GM04504 (cell line): ENCODE measurements around the gene PIGW.
"Not testable (repeated sequence)": the region's sequence is repeated elsewhere in the genome, so short reads cannot be mapped to it uniquely, and the experiment has no call there.

Source experiments
- DNase-seq: peaks from one replicate; pipeline ENCODE4 v3.0.0-alpha.2; 2012; ENCODE audit warnings: low read depth

PIGW gene

DNA sequence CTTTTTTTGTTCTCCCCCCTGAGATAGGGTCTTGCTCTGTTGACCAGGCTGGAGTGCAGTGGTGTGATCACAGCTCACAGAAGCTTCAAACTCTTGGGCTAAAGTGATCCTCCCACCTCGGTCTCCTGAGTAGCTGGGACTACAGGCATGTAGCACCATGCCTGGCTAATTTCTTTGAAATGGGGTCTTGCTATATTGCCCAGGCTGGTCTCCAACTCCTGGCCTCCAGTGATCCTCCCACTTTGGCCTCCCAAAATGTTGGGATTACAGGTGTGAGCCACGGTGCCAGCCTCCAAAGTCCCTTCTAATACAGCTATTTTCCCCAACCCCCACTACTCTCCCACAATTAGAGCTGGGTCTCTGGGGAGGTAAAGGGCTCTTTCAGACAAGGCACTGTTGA, 26.3 kb upstream of the PIGW start:
- DNase-seq: not testable (repeated sequence)

DNA sequence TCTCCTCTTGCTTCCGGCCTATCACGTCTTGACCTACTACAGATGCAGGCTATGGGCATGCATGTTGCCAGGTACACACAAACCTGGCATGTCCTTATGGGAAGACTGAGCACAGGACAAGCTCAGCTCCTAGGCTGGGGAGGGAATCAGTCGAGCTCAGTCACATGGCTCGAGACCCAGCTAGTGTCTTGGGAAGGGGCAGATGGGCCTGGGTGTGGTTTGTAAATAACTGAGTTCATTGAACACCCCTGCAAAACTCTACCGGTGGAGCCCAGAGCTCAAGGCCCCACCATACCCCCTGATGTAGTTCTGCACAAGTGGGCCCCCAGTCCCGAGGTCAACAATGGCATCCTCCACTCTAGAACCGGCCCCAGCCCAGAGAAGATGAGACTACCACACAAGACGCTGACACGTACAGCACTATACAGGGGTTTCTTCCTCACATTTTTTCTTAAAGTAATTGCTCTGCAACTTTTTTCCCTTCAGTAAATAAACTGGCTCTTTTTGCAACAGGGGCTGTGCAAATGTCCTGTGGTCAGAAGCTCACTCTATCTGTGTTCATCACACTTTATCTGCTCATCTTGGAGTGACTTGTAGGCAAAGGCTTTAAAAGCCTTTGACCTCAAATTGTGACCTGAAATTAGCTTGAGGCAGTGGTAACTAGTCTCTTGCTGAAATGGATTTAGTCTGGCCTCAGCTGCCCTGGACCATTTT, 25.4 kb upstream of the PIGW start:
- DNase-seq: no peak

DNA sequence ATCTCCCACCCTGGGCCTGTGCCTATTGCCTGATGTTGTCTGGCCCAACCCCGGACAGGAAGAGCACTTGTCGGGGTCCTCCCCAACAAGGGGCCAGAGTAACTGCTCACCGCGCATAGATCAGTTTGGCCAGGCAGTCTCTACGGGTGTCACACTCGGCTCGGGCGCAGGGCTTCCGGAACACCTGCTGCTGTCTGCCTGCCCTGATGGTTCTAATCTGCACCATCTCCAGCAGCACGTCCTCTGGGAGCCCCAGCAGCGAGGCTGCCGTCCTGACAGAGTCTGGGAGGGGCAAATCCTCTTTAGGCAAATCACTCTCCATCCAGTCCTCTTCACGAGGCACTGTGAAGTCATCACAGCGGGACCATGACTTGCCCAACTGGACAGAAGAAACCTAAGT, 24.2 kb upstream of the PIGW start:
- no peak for DNase-seq

DNA sequence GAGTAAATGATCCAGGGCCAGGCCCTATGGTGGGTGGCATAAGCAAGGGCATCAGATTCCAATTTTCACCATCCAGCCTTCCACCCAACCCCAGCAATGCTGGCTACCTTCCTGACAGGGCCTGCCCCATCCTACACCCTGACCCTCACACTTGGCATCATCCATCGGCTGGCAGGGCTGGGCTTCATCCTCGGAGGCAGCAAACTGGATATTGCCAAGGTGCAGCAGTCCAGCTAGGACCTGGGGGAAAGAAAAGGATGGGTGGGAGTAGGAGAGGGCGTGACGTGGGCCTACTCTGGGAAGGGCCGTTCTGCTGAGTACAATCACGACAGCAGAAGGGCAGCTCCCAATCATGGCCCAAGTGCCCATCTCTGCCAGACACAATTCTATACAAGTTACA, 23.6 kb upstream of the PIGW start:
- no peak for DNase-seq

DNA sequence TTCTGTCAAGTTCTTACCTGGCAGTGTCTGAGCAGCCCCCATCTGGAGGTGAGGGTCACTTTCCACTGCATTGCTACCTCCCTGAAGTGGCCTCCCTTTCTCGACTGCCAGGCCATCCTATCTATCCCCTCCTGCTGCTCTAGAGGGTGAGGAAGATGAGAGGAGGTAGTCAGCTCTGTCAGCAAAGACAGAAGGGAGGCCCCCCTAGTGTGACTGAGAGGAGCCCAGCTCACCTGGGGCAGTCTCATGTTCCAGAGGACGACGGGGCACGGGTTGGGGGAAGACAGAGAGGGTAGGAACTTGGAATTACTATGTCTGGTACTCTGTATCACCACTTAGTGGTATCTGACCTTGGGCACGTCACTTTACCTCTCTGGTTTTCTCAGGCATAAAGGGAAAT, 22.1 kb upstream of the PIGW start:
- no peak for DNase-seq

DNA sequence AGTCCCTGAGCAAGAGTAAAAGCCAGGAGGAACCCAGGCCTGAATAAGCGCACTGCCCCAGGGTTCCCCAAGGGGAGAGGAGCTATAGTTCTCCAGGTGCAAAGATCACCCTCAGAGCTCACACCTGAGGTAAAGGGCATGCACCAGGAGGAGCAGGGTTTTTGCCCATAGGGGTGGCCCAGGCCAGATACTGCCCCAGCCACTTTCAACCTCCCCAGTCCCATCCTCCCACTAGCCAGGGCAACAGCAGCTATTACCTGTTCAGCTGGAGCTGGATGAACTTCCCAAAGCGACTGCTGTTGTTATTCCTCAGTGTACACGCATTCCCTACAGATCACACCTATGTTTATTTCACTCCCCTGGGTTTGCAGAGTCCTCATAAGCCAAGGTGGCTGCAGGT, 19.9 kb upstream of the PIGW start:
- no peak for DNase-seq

DNA sequence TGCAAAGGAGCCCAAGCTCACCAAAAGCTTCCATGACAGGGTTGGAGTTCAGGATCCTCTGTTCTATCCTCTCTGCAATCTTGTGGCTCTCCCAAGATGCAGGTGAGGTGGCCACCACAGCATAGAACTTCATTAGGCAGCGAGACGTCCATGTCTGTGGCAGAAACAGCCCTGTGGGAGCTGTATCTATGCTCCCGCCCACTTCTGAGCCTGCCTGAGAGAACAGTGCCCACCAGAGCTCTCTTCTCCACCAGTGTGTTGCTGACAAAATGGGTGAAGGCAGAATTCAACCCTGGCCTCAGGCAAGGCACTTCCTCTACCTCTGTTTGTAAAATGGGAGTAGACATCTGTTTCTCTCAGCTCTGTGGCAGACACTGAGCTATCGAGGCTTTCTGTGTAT, 18.9 kb upstream of the PIGW start:
- no peak for DNase-seq

DNA sequence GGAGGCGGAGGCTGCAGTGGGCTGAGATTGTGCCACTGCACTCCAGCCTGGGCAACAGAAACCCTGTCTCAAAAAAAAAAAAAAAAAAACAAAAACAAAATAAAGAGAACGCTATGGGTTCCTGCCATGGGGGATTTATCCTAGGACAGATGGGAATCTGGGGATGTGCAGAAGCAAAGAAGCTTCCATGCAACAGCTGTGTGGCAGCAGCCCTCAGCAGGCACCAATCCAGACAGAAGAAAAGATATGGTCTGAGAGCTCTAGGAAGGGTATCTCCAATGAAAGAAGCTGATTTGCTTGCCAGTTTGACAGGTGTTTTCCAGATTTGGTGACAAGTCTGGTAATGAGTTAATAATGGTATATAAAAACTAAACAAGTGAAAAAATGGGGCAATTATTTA, 11.7 kb upstream of the PIGW start:
- DNase-seq: no peak

DNA sequence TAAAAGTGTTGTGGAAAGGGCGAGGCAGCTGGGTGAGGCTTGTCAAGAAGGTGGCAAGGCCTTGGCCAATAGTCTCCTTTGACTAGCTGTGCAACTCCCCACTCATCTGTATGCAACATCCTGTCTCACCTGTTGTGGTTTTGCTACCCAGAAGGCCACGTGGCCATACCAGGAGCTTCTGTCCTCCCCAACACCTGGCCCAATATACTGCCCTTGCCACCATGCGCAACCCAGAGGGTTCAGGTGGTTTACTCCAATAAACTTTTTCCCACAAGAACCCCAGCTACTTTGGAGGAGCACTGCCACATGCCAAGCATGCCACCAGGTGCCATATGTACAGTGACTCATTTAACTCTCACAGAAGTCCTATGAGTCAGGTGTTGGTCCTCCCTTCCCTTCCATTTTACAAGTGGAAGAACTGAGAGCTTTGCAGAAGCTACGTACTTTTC, 10.3 kb upstream of the PIGW start:
- no peak for DNase-seq

DNA sequence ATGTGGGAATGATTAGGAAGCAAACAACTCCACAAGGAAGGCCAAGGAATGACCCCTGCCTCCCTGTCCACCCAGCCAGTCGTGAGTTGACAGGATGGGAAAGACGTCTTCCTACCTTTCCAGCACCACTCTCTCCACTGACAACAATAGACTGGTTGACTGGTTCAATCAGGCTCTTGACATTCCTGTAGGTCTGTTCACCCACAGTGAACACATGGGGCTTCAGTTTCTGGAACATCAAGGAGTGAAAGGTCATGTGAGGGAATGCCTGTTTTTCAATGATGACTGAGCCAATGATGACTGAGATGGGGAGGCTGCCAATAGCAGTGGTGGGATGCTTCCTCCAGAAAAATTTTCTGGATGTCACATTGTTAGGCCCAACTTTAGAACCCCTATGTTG, 9.7 kb upstream of the PIGW start:
- no peak for DNase-seq

DNA sequence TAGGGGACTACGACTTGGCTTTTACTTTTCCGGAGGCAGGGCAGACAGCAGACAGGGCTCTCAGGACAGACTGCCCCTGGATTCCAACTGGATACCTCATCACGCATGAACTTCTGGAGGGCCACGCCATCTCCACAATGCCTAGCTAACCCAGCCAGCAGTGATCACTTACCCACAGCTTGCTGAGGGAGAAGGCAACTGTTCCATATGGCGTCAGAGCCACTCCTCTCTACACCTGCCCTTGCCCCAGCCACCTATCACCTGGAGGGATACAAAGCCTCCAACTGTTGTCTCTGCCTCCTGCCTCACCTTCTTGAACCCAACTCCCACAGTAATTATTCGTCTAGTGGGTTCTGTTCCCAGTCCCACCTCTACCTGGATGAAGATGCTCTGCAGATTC, 8.9 kb upstream of the PIGW start:
- DNase-seq: no peak

DNA sequence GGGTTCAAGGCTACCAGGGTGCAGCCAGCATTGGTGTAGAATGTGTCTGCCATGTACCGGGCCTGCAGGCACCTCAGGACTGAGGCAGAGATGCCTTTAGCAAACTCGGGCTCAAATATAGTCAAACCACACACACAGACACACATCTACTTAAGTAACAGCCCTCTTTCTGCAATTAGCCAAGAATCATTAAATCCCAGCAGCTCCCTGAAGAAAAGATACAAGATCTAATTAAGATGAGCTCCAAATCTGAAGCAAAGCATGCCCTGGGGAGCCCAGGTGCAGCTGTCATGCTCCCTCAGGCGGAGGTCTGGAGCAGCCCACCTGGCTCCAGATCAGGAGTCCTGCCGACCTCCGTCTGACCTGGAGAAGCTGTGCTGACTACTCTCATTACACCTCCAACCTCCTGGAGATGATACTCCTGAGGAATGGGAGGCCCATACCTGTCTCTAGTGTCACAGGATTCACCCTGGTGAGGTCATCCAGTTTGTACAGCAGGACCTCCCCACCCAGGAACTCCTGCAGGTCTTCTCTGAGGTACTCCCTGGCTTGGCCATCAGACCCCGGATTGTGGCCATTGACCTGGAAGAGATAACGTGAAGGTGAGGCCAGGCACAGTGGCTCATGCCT, 7.1 kb upstream of the PIGW start:
- DNase-seq: no peak

DNA sequence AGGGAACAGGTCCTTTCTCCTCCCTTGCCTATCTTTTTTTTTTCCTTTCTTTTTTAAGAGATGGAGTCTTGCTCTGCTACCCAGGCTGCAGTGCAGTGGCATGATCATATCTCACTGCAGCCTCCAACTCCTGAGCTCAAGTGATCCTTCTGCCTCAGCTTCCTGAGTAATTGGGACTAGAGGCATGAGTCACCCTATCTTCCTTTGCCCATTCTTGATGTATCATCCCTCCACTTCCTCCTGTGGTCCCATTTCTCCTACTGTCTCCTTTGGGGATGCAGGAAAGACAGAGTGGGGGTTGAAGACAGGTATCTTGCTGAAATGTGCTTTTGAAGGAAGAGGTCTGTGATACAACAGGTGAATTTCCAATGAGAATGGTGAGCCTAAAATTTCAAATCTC, 5.7 kb upstream of the PIGW start:
- DNase-seq: peak; percentile 40

DNA sequence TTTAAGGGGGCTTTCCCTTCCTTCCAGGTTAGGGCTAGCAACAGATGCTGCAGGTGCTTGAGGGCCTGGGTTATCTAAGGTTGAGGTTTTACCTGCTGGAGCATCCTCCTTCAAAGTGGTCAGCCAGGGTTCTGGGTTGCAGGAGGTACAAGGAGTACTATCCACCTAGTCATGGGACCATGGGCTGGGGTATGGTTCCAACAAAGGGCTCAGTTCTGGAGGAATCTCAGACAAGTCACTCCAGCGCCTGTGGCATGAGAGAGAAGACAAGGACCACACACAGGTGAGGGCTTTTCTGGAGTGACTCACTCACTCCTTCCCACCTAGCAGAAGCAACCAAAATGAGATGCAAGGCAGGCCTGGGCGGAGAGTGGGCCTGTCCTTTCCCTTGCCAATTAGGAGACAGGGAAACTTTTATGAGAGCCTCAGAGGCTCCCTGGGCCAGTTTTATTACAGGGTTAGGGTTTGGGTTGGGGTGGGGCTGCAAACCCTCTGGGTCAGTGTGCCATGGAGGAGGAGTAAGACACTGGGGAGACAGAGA, 2.3 kb upstream of the PIGW start:
- no peak for DNase-seq

DNA sequence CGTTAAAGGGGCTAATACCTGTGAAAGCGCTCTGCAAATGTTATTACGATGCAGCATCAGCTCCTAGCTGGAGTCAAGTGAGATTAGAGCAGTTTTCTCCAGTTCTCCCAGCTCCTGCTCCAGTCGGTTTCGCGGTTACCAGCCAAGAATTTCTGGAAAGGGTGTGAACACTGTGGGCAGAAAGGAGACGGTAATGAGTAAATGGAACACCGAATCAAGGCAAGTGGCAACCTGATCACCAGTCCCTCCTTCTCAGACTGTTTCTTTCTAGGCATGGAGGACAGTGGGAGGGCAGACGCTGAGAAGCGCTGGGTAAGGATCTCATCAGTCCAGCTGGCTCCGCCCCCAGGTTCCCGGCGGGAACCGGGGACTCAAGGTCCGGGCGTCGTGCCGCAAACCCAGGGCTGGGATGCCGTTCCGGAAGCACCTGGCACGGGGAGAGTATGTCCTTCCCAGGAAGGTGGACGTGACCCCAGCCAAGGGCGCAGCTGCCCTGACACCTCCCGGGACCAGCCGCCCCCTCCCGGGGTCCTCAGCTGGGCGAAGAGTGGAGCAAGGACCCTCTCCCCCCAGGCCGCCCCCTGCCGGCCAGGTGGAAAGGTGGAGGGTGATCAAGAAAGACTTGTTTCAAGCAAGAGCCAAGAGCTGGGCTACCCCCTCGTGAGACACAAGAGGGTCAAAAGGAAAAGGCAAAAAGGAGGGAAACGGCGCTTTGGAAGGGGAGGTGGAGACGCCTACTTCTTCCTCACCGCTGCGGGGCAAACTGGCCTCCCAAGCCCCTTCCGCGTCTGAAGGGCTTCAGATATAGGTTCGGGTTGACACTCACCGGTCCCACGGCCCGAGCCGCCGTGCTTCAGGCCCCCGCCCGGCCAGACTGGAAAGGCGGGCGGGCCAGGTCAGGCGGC, 600 bp upstream of the PIGW start:
- no peak for DNase-seq

DNA sequence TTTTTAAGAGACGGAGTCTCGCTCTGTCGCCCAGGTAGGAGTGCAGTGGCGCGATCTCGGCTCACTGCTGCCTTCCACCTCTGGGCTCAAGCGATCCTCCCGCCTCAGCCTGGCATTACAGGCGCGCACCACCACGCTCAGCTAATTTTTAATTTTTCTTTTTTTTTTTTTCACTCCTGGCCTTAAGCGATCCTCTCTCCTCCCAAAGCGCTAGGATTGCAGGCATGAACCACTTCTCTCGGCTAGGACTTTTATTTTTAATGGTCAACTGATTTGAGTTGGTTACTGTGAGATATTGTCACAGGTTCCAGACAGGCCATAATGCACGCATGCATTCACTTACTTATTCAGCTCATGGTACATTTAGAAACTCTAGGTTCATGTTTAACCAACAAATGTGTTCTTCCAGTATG, 888 bp downstream of the PIGW start:
- DNase-seq: no peak

DNA sequence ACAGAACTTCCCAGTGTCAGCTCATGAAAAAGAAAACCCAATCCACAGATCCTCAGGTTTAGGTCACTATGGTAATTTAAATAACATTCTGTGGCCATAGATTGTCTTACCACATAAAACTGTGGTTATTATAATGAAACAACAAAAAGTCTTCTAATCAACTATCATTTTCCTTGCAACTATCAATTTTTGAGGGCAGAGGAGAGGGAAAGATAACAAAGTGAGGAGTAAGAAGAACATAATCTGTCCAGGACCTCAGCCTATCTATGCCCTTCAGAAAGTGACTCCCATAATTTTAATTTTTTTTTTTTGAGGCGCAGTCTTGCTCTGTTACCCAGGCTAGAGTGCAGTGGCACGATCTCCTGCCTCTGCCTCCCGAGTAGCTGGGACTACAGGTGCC, 5.9 kb downstream of the PIGW start:
- DNase-seq: no peak

DNA sequence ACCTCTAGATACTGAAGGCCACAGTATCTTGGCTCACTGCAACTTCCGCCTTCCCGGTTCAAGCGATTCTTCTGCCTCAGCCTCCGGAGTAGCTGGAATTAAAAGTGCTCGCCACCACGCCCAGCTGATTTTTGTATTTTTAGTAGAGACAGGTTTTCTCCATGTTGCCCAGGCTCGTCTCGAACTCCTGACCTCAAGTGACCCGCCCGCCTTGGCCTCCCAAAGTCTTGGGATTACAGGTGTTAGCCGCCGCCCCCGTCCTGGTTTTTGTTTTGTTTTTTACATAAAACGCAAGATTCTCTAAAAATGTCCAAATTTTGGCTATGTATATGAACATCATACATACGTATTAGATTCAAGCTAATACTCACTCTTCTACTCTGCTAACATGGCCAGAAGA, 8.0 kb downstream of the PIGW start:
- DNase-seq: no peak

DNA sequence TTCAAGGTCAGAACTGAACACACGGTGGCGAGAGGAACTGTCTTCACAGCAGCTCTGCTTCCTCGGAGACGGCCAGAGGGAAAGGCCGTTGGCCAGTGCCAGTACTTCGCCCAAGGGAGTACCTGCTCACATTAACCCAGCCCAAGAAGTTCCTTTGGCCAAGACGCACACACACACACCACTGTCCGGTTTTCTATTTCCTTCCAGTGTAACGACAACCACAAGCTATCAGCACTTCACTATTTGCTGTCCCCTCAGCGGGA, 9.2 kb downstream of the PIGW start:
- DNase-seq: peak; percentile 22

DNA sequence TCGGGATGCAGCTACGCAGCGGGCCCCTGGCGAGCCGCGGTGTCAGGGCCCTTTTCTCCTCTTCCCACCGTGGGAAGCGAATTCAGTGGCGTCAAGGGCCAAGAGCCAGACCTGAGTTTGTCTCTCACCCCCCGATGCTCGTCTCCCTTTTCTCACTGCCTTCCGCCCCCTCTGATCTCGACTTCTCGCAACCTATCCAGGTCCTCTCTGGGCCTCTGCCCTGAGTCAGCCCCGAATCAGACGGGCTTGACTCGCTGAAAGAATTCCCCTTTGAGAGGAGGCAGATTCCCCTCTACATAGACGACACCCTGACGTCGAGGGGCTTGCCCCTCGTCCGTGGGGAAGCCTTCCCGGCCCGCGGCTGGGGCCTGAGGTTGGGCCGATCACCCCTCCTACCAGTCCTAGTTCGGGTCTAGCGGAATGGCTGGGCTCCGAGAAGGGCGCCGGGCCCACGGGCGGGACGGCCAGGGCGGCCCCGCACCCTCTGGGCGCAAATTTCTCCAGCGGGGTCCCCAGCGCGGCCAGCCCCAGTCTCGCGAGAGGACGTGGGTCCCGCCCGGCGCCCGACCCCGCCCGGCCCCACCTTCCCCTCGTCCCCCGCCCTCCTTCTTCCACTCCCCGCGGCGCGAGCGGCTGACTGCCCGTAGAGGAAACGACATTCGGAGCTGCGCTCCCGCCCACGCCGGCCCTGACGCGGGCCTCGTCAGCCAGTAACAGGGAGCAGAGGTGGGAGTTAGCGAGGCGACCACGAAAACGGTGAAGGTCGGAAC, 9.7 kb downstream of the PIGW start, which contains the start of gene GGNBP2:
Gene GGNBP2 (plus strand): TSS at position 613 of the 770 bp plus-strand sequence. CDS start 806 bp downstream, outside the sequence.
- peak; percentile 79 for DNase-seq

DNA sequence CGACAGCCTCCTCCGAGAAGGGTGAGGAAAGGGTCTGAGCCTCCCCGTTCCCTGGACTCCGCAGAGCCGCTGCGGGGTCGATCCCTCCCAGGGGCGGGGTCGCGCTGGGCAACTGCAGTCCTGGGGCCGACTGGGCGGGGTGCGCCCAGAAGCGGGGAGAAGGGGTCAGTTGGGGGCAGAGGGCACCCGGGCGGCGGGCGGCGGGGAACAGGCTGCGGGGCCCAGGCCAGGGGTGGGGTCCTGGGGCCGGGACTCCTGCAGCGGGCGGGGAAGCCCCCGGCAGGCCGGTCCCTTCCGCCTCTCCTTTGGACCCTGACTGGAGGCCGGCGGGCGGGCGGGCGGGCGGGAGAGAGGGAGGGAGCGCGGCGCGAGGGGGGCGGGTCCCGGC, 10.3 kb downstream of the PIGW start:
- DNase-seq: no peak
